OCI-LY3 (cell line): ENCODE data around the gene NOSTRIN.

Experiments
- EZH2phosphoT487 ChIP-seq: fragments of 200-600 bp; shearing (Covaris generic); IDR thresholded peaks from 2 replicates; pipeline ENCODE4 v1.6.1; 2018; ENCODE audit warnings: antibody characterized with exemption, mixed run types, low read depth
- TF ChIP-seq, protein P1 (sequence below): fragments of 200-600, 300-600 bp; sonication (generic); IDR thresholded peaks from 2 replicates; pipeline ENCODE4 v1.5.1; 2014; ENCODE audit warnings: antibody characterized with exemption, low read length, low read depth

DNA sequence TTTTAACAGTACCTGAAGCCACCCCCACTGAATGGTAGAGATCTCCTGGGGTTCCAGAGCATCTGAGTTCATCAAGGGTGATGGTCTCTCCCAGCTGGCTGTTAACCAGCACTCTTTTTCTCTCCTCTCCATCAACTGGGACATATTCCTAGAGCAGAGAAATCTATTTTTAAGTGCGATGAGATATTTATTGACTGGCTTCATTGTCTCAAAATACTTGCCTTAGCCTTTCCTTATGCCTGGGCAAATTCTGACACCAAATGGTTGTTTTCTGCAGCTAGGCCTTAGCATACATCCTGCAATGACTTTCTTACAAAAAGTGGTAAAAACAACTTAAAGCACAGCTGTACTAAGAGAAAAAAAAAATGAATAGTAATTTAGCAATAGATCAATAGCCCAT lies 19.6 kb downstream of the NOSTRIN start:
- TF ChIP-seq, protein P1, sequence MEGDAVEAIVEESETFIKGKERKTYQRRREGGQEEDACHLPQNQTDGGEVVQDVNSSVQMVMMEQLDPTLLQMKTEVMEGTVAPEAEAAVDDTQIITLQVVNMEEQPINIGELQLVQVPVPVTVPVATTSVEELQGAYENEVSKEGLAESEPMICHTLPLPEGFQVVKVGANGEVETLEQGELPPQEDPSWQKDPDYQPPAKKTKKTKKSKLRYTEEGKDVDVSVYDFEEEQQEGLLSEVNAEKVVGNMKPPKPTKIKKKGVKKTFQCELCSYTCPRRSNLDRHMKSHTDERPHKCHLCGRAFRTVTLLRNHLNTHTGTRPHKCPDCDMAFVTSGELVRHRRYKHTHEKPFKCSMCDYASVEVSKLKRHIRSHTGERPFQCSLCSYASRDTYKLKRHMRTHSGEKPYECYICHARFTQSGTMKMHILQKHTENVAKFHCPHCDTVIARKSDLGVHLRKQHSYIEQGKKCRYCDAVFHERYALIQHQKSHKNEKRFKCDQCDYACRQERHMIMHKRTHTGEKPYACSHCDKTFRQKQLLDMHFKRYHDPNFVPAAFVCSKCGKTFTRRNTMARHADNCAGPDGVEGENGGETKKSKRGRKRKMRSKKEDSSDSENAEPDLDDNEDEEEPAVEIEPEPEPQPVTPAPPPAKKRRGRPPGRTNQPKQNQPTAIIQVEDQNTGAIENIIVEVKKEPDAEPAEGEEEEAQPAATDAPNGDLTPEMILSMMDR = no peak
- no peak for TF ChIP-seq EZH2phosphoT487
